Smooth muscle cell (in vitro differentiated cells): ENCODE measurements around the gene NPAS3. TPM values are rescaled to one million over a fixed set of nuclear protein-coding genes. Genes with fewer than 3 reads are reported as not detected.

ENCODE experiments used
- DNase-seq: peaks from one replicate; lab custom pipeline; 2025; ENCODE audit not compliant: unreplicated experiment; lab: John Stamatoyannopoulos, UW
- H2AFZ ChIP-seq: fragments of 200-600 bp; sonication (generic); 2 replicates; pipeline ENCODE4 v1.6.0; 2016; ENCODE audit warnings: antibody characterized with exemption, low read depth, mild to moderate bottlenecking
- H3F3A ChIP-seq: fragments of 200-600 bp; sonication (generic); 2 replicates; pipeline ENCODE4 v1.6.0; 2017; ENCODE audit warnings: antibody characterized with exemption, low read depth
- H3K27ac ChIP-seq: fragments of 200-600 bp; sonication (generic); 2 replicates; pipeline ENCODE4 v1.5.1; 2016; ENCODE audit warnings: low read depth, mild to moderate bottlenecking
- H3K27me3 ChIP-seq: fragments of 200-600 bp; sonication (generic); 2 replicates; pipeline ENCODE4 v1.6.1; 2016; ENCODE audit warnings: low read depth, mild to moderate bottlenecking
- H3K36me3 ChIP-seq: fragments of 200-600 bp; sonication (generic); 2 replicates; pipeline ENCODE4 v1.5.1; 2016; ENCODE audit warnings: low read depth
- H3K4me1 ChIP-seq: fragments of 200-600 bp; sonication (generic); 2 replicates; pipeline ENCODE4 v1.5.1; 2016; ENCODE audit warnings: low read depth
- H3K4me2 ChIP-seq: fragments of 200-600 bp; sonication (generic); 2 replicates; pipeline ENCODE4 v1.6.0; 2016; ENCODE audit warnings: mild to moderate bottlenecking
- H3K4me3 ChIP-seq: fragments of 200-600 bp; sonication (generic); 2 replicates; pipeline ENCODE4 v1.5.1; 2016; ENCODE audit warnings: mild to moderate bottlenecking
- H3K79me2 ChIP-seq: fragments of 200-600 bp; sonication (generic); 2 replicates; pipeline ENCODE4 v1.6.0; 2016; ENCODE audit warnings: low read depth, mild to moderate bottlenecking
- H3K9ac ChIP-seq: fragments of 200-600 bp; sonication (generic); 2 replicates; pipeline ENCODE4 v1.6.0; 2016; ENCODE audit warnings: low read depth
- H3K9me3 ChIP-seq: fragments of 200-600 bp; sonication (generic); replicated peaks from 2 replicates; pipeline ENCODE4 v1.5.1; 2016; ENCODE audit warnings: low read depth
- H4K20me1 ChIP-seq: fragments of 200-600 bp; sonication (generic); 2 replicates; pipeline ENCODE4 v1.6.0; 2016; ENCODE audit warnings: low read depth
- CTCF ChIP-seq: fragments of 200-600 bp; sonication (generic); IDR thresholded peaks from 2 replicates; pipeline ENCODE4 v1.5.1; 2017; ENCODE audit warnings: borderline replicate concordance, mild to moderate bottlenecking, antibody characterized with exemption; ENCODE audit not compliant: insufficient read depth, poor library complexity, severe bottlenecking
- WGBS: methylation state at CpG from one replicate; pipeline ENCODE4 v1.1.7; 2016; ENCODE audit warnings: low lambda C conversion rate; 5-methylcytosine and 5-hydroxymethylcytosine counted together
- polyA plus RNA-seq: library from polyadenylated mRNA; unstranded; fragments of >200 nt; fragmentation: Nextera tagmentation; extraction: Ambion mirVana; gene quantifications from 2 replicates; pipeline ENCODE4 v1.2.1, GENCODE V29; 2016
- total RNA-seq: library from RNA; depleted of rRNA; stranded (reverse); fragments of >200 nt; gene quantifications from 2 replicates; pipeline ENCODE4 v1.2.3, GENCODE V29; 2014

NPAS3 gene
- total and polyA plus RNA-seq, 2 experiments from 2014 or later = 0.79 to 2.0 TPM

GRCh38 chr14:33165144-33165925 lies 226.7 kb downstream of the NPAS3 start:
- WGBS = 45% methylated on average over 8 of the region's 8 CpGs
- H3F3A ChIP-seq = no peaks in the 10 kb centered on the region
- H3K27me3 ChIP-seq = no peaks in the 10 kb centered on the region
- H2AFZ ChIP-seq = no peak overlapping the region
- H3K9ac ChIP-seq = no peak overlapping the region
- no peaks in the 10 kb centered on the region for H3K36me3 ChIP-seq
- TF ChIP-seq CTCF = no peak
- no peaks in the 10 kb centered on the region for H4K20me1 ChIP-seq
- H3K9me3 ChIP-seq = no peaks in the 10 kb centered on the region
- H3K4me2 ChIP-seq = peak overlapping the region; percentile 15
- H3K4me3 ChIP-seq = no peak overlapping the region
- H3K79me2 ChIP-seq = no peaks in the 10 kb centered on the region
- no peak for DNase-seq
- H3K27ac ChIP-seq = no peak overlapping the region
- peaks cover 9% of the 10 kb centered on the region for H3K4me1 ChIP-seq

DNA sequence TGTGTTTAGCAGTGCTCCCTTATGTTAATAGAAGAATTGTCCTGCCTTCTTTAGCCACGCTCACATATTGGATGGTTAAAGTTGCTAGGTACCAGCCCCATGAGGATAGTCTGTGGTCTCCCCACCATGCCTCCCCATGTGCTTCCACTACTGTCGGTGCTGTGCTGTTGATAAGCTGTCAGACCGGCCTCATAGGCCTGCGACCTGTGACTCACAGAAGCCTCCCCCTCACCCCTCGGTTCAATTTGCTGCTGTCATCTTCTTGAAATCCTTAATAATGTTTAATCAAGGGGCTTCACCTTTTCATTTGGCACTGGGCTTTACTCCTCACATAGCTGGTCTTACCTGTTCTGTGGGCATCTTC lies 227.2 kb downstream of the NPAS3 start:
- H3K36me3 ChIP-seq = no peaks in the 10 kb centered on the region
- H3K4me1 ChIP-seq = peaks cover 9% of the 10 kb centered on the region
- H2AFZ ChIP-seq = no peak overlapping the region
- TF ChIP-seq CTCF = no peak
- H3K9ac ChIP-seq = no peak overlapping the region
- WGBS = 44% methylated on average over 5 of the region's 5 CpGs
- H3K27ac ChIP-seq = no peak overlapping the region
- no peaks in the 10 kb centered on the region for H4K20me1 ChIP-seq
- H3K4me3 ChIP-seq = no peak overlapping the region
- no peak overlapping the region for H3K4me2 ChIP-seq
- H3K27me3 ChIP-seq = no peaks in the 10 kb centered on the region
- no peaks in the 10 kb centered on the region for H3K9me3 ChIP-seq
- DNase-seq = no peak
- no peaks in the 10 kb centered on the region for H3F3A ChIP-seq
- no peaks in the 10 kb centered on the region for H3K79me2 ChIP-seq

DNA sequence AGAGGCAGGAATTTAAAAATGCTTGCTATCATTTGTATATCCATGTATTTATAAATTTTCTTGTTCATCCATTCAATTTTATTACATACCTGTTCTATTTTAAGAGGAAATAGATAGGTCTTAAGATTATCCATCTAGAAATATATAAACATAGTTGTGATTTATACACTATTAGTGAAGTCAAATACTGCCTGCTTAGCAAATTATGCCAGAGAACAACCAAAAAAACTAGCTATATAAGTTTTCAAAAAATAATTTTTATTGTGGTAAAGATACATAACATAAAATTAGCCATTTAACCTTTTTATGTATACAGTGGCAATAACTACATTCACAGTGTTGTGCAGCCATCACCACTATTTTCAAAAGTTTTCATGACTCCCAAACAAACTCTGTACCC lies 237.3 kb downstream of the NPAS3 start:
- Histone ChIP-seq H3K4me3 (no peak overlapping the region), H4K20me1 (no peaks in the 10 kb centered on the region), H3K27me3 (no peaks in the 10 kb centered on the region)

More for the DNA sequence above, 237.3 kb downstream of the NPAS3 start:
- TF ChIP-seq CTCF = no peak
- Histone ChIP-seq H3K9ac (no peak overlapping the region), H3K9me3 (no peaks in the 10 kb centered on the region), H3F3A (no peaks in the 10 kb centered on the region), H3K4me1 (no peaks in the 10 kb centered on the region), H3K4me2 (no peak overlapping the region), H3K36me3 (no peaks in the 10 kb centered on the region), H3K27ac (no peak overlapping the region), H3K79me2 (no peaks in the 10 kb centered on the region), H2AFZ (no peak overlapping the region)
- DNase-seq = no peak
